GM21723 (cell line): ENCODE data around the gene PTPRCAP.

Experiments used
- ATAC-seq: cut with Tn5 transposase; IDR thresholded peaks from one replicate; pipeline ENCODE4 v1.9.1; 2021; ENCODE audit warnings: mild to moderate bottlenecking, moderate library complexity; ENCODE audit not compliant: unreplicated experiment

The PTPRCAP gene

DNA sequence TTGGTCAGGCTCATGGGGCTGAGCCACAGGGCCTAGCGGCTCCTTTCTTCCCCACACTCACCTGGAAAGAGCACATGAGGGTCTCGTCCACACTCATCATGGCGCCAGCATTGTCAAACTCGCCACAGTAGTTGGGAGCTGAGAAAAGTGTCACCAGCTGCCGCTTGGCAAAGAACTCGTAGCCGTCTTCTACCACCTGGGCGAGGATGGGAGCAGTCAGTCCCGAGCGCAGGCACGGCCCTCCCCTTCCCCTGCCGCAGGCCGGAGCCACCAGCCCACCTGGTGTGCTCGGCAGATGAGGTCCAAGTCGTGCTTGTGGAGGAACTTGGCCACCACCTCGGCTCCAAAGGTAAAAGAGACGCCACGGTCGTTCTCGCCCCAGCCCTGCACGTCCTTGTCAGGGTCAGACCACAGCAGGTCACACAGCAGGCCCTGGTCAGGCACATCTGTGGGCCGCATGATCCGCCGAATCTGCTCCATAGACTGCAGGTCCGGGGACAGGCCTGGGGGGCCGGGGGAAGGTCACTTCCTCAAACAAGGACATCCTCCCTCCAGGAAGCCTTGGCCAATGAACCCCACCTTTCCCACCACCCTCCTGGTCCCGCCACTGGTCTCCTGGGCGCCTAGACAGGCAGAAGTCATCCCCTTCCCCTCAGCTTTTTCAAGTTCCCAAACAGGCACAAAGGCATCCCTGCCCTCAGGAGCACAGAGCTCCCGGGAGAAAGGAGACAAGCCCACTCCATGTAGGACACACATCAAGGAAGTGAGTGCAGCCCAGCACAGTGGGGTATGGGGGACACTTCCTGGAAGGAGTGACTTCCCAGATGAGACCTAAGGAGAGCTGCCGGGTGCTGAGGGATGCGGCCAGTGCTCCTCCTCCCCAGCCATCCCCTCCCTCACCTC is 38.6 kb downstream of the PTPRCAP start:
- ATAC-seq, result no peak

DNA sequence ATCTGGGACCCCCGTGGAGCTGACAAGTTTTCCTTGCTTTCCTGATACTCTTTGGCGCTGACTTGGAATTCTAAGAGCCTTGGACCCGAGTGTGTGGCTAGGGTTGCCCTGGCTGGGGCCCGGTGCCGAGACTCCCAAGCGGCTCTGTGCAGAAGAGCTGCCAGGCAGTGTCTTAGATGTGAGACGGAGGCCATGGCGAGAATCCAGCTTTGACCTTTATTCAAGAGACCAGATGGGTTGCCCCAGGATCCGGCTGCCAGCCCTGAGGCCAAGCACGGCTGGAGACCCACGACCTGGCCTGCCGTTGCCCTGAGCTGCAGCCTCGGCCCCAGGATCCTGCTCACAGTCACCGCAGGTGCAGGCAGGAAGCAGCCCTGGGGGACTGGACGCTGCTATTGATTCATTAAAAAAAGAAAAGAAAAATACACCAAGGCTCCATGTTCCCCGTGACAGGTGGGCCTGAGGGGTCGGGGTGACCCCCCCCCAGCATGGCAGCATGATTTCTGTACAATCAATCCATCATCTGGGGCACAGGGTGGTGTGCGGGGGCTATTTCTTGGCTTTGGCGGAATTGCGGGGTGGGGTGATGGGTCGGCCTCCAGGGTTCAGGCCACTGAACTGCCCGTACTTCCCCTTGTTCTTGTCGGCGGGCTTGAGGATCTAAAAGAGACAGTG is 39.4 kb downstream of the PTPRCAP start:
- no peak for ATAC-seq

DNA sequence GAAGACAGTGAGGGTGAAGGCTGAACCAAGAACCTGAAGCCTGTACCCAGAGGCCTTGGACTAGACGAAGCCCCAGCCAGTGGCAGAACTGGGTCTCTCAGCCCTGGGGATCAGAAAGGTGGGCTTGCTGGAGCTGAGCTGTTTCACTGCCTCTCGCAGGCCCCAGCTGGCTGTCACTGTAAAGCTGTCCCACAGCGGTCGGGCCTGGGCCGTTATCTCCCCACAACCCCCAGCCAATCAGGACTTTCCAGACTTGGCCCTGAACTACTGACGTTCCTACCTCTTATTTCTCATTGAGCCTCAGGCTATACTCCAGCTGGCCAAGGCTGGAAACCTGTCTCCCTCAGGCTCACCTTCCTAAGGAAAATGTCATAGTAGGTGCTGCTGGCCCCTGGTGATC is 39.9 kb downstream of the PTPRCAP start:
- no peak for ATAC-seq

- ATAC-seq, result no peak
These were observed 40.7 kb downstream of the PTPRCAP start for GRCh38 chr11:67396587-67397389.

DNA sequence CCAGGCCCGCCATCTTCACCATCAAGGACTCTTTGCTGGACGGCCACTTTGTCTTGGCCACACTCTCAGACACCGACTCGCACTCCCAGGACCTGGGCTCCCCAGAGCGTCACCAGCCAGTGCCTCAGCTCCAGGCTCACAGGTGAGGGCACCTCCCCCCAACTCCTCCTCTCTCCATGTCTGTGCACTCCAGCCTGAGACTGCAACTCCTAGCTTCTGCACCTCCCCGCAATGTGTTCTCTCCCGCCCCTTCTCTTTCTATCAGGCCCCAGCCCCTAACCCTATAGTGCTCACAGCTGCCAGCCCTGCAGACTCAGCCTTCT is 41.3 kb downstream of the PTPRCAP start:
- ATAC-seq, result no peak

DNA sequence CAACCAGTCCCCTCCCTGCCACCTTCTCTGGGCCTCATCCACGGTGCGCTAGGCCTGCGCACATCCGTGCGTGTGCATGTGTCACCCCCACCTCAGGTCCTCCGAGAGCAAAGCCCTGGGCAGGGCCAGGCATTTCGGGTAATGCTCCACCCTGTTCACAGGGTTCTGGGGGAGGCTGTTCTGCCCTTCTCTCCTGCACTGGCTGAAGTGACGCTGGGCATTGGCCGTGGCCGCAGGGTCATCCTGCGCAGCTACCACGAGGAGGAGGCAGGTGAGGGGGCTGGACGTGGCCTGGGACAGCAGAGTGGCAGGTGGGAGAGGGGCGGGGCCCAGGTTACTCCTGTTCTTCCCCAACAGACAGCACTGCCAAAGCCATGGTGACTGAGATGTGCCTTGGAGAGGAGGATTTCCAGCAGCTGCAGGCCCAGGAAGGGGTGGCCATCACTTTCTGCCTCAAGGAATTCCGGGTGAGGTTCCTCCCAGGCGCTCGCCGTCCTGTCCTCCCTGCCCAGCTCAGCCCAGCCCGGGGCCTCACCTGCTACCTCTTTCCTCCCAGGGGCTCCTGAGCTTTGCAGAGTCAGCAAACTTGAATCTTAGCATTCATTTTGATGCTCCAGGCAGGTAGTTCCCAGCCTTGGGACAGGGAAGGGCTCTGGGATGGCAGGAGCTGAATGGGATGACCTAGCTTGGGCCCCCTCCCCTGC is 41.8 kb downstream of the PTPRCAP start:
- ATAC-seq, result no peak

DNA sequence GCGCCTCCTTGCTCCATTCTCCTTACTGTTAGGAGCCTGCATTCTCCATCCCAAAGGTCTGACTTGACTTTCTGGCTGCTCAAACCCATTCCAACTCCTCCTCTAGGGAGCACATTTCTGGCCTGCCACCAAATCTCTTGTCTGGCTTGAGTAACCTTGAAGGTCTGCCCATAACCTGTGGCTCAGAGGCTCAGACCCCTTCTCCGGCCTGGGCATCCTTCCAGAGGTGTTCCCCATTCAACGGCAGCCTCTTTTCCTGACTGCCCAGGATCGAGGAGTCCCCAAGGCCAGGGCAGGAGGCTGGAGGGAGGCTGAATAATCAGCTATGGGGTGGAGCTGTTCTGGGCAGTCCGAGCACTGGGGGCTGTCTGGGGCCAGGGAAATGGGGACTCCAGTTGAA is 43.5 kb downstream of the PTPRCAP start:
- no peak for ATAC-seq

GRCh38 chr11:67393437-67393836 is 44.0 kb downstream of the PTPRCAP start:
- no peak for ATAC-seq

DNA sequence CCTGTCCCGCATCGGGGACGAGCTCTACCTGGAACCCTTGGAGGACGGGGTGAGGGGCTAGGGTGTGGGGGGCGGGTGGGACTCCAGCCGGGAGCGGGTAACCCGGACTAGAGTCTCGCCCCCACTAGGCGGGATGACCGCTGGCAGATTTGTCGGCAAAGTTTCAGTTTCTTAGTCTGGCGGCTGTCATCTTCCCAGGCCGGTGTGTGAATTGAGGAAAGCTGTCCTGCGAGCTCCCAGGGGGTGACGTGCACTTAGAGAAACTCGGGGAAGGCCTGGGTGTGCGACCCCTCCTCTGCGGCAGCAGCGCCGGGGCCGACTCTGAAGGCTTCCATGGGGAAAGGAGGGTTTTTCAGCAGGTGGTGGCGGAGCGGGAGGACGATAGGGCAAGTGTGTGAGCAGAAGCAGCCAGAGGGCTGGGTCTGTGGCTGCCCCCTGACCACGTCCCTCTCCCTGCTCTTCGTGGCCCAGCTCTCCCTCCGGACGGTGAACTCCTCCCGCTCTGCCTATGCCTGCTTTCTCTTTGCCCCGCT is 45.2 kb downstream of the PTPRCAP start:
- peak; percentile 22 for ATAC-seq

- peak; percentile 61 for ATAC-seq
These were observed 45.9 kb downstream of the PTPRCAP start, which contains the start of gene RAD9A for GRCh38 chr11:67391304-67392182. Gene RAD9A (plus strand): TSS chr11:67391986. CDS start chr11:67392045, 59 bp downstream.

DNA sequence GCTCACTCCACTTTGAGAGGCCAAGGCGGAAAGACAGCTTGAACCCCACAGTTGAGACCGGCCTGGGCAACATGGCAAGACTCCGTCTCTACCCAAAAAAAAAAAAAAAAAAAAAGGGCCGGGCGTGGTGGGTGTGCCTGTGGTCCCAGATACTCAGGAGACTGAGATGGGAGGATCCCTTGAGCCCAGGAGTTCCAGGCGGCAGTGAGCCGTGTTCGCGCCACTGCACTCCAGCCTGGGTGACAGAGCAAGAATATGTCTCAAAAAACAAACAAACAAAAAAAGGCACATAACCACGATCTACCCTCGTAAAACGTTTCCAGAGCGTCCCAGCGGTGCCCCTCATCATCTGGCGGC is 46.6 kb downstream of the PTPRCAP start:
- no peak for ATAC-seq

DNA sequence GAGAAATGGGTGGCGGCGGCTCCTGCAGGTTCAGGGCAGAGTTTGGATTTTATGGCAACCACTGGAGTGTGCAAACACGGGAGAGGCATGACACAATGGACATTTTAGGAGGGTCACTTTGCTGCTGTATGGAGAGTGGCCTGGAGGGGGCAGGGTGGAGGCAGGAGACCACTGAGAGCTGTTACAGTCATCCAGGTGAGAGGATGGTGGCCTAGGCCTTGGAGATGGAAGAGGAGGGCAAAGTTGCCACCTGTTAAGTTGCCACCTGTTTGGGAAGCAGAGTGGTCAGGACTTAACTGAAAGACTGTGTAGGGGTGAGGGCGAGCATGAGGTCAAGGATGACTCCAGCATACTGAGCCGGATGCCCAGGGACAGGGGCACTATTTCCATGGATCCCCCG is 48.0 kb downstream of the PTPRCAP start:
- ATAC-seq, result no peak

DNA sequence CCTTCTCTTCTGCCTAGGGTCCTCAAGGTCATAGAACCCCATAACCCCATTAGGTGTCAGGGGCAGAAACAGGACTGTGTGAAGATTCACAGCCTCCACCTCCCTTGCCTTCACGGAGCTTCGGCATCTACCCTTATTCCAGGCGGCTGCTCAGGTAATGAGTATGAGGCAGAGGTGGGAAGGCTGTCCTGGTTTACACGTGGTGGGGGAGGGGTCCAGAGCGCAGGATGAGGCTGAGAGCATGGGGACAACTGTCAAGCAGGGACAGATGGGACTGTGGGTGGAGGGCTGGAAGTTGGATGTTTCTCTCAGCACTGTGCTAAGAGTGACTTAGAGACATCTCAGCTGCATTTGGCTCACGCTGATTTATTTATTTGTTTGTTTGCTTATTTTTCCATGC is 50.0 kb downstream of the PTPRCAP start:
- ATAC-seq, result no peak

DNA sequence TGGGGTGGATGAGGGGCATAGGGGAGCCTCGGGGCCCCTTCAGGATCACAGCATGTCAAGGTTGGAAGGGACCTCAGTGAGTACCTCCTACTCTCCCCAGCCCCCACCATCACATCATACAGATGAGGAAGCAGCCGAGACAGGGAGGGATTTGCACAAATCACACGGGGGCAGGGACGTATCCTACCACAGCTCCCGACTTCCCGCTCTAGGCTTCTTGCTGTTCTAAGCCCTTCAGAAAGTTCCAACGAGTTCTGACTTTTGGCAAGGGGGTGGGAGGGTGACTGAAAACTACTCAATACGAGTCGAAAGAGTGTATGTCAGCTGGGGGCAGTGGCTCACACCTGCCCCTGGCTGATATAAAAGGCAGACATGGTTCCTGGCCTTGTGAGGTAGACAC is 50.4 kb downstream of the PTPRCAP start:
- ATAC-seq, result no peak
